ENCODE results near the gene NACC2. TPM values are rescaled to one million over a fixed set of nuclear protein-coding genes. Genes with fewer than 3 reads are reported as not detected.

The NACC2 gene
- total RNA-seq, 1 donor: 11.8 TPM

DNA sequence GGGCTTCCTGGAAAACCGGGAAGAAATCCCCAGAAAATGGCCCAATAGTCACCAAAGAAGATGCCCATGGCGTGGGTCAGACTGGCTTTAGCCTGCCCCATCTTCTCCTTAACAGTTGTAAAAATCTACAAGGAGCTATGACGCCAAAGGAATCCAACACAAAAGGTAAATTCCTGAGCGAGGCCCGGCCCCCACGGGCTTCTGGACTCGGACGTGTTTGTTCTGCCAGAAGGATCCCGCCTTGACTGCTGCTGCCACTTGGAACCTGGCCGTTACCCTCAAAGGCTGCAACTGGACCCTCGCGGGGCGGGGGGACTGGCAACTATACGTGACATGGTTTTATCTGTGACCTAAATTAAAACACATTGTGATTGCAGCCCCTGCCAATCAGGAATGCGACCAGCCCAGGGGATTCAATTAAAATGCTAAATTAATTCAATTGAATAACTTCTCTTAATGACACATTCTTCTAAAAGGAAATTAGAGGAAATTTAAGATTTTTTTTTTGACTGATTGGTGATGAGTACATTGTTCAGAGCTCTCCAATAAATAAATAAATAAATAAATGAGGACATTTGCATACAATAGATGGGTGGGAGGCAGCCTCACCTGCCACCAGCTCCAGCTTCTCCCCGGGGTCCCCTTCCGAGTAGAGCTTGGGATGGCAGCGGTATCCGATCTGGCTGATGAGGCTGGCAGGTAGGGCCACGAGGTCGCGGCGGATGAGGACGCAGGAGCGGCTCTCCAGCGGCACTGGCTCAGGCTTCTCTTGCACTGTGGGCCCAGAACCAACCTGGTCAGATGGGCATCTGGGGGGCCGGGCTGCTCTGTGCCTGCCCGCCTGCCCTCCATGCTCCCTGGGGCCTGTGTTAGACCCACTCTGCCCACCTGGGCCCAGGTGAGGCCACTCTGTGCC is 79.2 kb downstream of the NACC2 start:
- no peak for DNase-seq (ENCODE audit: low read depth in 2 of 3, low spot score in 2 of 3)

GRCh38 chr9:136014924-136015633 is 80.0 kb downstream of the NACC2 start:
- no peak for DNase-seq (ENCODE audit: low read depth in 2 of 3, low spot score in 2 of 3)

GRCh38 chr9:136014147-136014923 is 80.8 kb downstream of the NACC2 start:
- DNase-seq (ENCODE audit: low read depth in 2 of 3, low spot score in 2 of 3): no peak

- no peak for DNase-seq (ENCODE audit: low read depth in 2 of 3, low spot score in 2 of 3)
Observed at GRCh38 chr9:136013524-136014034, 81.5 kb downstream of the NACC2 start.

GRCh38 chr9:136013116-136013515 is 82.0 kb downstream of the NACC2 start:
- no peak for DNase-seq (ENCODE audit: low read depth in 2 of 3, low spot score in 2 of 3)

GRCh38 chr9:136012651-136013050 is 82.4 kb downstream of the NACC2 start:
- no peak for DNase-seq (ENCODE audit: low read depth in 2 of 3, low spot score in 2 of 3)

DNA sequence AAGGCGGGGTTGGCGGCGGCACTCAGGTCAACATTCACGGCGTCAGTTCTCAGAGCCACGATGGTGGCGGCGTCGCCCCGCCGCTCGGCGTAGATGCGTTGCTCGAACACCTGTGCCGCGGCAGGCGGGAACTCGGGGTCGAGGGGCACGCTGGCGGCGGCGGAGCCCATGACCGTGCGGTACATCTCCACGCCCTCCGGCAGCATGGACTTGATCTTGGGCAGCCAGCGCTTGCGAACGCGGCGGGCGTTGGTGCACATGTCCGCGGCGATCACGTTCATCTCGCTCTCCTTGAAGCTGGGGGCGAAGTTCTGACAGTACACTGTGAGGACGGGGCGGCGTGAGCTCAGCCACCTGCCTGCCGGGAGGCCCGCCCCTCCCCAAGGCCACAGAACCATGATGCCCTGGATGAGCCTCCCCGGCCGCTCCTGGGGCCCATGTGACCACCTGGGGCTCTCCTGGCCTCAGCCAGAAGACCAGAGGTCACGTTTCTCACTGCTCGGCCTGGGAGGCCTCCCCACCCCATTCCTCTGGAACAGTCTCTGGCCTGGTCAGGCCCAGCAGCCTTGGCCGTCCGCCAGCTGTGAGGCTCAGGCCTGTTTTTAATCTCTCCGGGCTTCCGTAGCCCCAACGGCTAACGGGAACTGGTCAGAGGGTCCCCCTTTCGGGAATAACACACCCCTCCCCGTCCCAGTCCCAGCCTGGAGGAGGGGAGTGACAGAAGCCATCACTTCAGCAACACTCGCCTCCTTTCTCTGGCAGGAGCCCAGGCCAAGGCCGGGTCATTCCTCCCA is 83.2 kb downstream of the NACC2 start:
- no peak for DNase-seq (ENCODE audit: low read depth in 2 of 3, low spot score in 2 of 3)

- DNase-seq (ENCODE audit: low read depth in 2 of 3, low spot score in 2 of 3): no peak
Observed at GRCh38 chr9:136011376-136011702, 83.8 kb downstream of the NACC2 start.

GRCh38 chr9:136010615-136011361 is 84.3 kb downstream of the NACC2 start:
- DNase-seq (ENCODE audit: low read depth in 2 of 3, low spot score in 2 of 3): no peak

- no peak for DNase-seq (ENCODE audit: low read depth in 2 of 3, low spot score in 2 of 3)
Observed at GRCh38 chr9:136010176-136010575, 84.9 kb downstream of the NACC2 start.

DNA sequence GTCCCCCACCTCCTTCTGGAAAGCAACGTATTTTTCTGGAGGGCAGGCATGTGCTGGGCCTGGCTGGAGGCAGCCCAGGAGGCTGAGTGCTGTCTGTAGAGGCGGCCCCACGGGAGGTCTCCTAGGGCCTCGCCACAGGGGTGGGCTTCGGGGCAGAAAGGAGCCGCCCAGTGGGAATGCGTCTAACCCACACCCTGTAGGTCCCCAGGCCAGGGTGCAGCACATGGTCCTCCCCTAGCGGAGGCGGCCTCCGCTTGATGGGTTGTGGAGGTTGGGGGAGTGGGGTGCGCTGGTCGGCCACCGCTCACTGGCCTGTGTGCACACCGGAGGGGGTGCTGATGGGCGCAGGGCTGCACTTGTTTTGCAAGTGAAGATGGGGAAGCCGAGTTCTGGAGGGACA is 85.6 kb downstream of the NACC2 start:
- no peak for DNase-seq (ENCODE audit: low read depth in 2 of 3, low spot score in 2 of 3)

DNA sequence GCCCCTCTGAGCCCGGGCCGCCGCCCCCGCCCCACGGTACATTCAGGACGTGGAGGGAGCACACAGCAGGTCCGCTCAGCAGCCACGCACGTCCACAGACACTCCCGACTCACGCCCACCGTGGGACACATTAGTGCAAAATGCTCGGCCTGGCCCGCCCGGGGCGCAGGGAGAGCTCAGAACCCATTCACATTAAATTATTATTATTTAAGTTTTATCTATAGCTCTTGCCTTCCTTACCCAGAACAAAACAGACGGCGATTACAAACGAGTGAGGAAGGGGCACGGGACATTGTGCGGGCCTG is 86.4 kb downstream of the NACC2 start:
- no peak for DNase-seq (ENCODE audit: low read depth in 2 of 3, low spot score in 2 of 3)

DNA sequence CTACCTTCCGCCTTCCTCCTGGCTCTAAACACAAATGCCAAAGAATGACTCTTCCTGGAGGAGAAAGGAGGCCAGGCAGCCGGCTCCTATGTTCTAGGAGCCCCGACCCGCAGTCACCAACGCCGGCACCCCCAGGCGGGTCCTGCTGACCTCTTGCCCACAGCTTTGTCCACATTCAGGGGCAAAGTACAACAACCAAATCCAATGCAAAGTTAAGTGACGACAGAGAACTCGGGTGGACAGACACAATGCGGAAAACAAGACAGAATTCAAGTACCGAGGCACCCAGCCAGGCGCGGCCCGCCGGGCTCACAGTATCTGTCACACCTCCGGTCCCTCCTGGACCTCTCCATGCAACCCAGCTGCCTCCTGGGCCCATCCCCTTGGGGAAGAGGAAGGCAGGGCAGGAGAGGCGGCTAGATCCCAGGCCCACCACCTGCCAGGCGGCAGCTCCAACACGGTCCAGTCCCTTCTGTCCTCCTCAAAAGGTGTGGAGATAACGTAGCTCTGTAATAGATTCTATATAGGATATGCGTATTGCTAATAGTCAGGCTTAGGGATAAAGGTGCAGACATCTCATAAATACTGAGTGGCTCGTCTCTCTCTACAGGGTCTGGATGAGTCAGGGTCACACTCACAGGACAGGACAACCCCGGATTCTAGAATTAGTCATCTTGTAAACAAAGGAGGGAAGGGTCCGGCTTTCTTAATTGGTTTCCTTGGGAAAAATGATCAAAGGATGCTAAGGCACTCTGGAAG is 87.0 kb downstream of the NACC2 start:
- DNase-seq (ENCODE audit: low read depth in 2 of 3, low spot score in 2 of 3): no peak

DNA sequence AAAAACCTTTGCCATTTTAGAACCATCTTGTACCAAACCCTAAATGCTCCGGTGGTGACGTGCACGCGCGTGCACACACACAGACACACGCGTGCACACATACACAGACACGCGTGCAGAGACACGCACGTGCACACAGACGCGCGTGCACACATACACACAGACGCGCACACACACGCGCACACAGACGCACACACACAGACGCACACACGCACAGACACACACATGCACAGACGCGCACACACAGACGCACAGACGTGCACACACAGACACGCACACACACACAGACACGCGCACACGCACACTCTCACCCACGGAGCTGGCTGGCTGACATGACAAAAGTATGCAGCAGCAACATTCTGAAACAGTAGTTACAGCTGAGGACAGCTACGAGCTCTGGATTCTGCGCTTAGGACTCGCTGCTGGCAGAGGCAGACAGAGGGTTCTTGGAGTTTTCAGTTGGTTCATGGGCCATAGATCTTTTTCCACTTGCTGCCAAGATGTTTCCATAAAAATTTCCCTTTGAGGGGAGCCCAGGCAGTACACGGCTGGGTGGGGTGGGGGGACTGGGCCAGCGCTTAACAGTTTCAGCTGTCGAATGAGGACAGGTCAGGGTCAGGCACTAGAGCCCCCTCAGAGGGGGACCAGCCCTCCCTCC is 87.7 kb downstream of the NACC2 start:
- no peak for DNase-seq (ENCODE audit: low read depth in 2 of 3, low spot score in 2 of 3)

GRCh38 chr9:136006169-136006568 is 88.9 kb downstream of the NACC2 start:
- no peak for DNase-seq (ENCODE audit: low read depth in 2 of 3, low spot score in 2 of 3)

DNA sequence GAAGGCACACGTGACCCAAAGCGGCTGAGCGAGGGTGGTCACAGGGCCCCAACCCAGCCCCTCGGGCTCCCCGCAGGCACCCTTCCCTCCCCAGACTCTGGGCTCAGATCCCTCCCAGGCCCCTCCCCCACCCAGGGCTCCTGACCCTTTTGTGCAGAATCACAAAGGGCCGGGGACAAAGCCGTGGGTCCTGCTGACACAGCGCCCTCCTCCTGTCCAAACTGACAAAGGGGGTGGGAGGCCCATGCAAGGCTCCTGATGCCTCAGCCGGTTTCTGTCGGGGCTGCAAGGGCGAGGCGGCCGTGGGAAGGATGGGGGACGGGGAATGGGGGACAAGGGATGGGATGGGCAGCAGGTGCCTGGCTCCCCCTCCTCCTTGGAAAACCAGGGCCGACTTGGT is 90.4 kb downstream of the NACC2 start:
- DNase-seq (ENCODE audit: low read depth in 2 of 3, low spot score in 2 of 3): no peak

DNA sequence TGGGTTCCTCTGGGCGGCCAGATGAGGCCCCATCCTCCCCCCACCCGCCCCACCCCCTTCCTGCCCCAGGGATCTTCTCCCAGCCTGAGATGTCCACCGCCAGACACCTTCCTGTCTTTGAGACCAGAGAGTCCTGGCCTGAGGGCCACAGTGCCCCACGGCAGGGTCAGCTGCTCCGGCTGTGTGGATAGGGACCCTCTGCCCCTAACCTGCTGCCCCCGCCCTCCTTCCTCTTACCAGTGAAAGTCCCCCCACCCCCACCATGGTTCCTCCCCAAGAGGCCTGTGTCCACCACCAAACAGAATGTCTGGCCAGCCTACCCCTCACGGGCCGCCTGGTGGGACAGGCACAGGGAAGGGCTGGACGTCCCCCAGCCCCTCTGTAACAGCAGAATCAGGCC is 90.9 kb downstream of the NACC2 start:
- no peak for DNase-seq (ENCODE audit: low read depth in 2 of 3, low spot score in 2 of 3)

- DNase-seq (ENCODE audit: low read depth in 2 of 3, low spot score in 2 of 3): no peak
Observed at GRCh38 chr9:136003411-136004218, 91.5 kb downstream of the NACC2 start.

Data from hematopoietic multipotent progenitor cell (in vitro differentiated cells).